K562 (cell line): Measurements from ENCODE around the gene ITSN1. TPM values are rescaled to one million over a fixed set of nuclear protein-coding genes. Genes with fewer than 3 reads are reported as not detected.

Experiments used
- ATAC-seq: fragments of 200-7000 bp; cut with Tn5 transposase; 3 replicates; pipeline ENCODE4 v1.9.1; 2020; ENCODE audit warnings: moderate library complexity
- BruUV-seq: library from RNA; stranded (reverse); fragments of 400-500 nt; replicated peaks from 2 replicates; lab custom pipeline; 2021; lab: Mats Ljungman, UMichigan
- CTCF ChIA-PET: fragments of 300-600 bp; formaldehyde crosslinking; extraction: SDS; loops from one replicate; lab custom pipeline; 2021; ENCODE audit warnings: low intra/inter-chr PET ratio; lab: Yijun Ruan, JAX
- POLR2A ChIA-PET: fragments of 300-600, 350-650 bp; sonication (Branson Sonifier 250); formaldehyde crosslinking; extraction: SDS; loops from one replicate; lab custom pipeline; 2021; ENCODE audit warnings: antibody characterized with exemption, inconsistent platforms; lab: Yijun Ruan, JAX
- DNase-seq, 4 experiments: peaks; one replicate each; pipeline versions ENCODE4 v3.0.0 to v3.0.0-alpha.2; 2011 to 2018; ENCODE audit warnings: low spot score in 3 of 4, mixed read lengths in 3 of 4; ENCODE audit errors: extremely low read depth in 1 of 4
- FAIRE-seq: peaks from 2 replicates; lab custom pipeline; 2011; peaks lifted over from hg19 to GRCh38; lab: Jason Lieb, UNC
- H2AFZ ChIP-seq: 2 replicates; pipeline ENCODE4 v1.6.0; 2011; ENCODE audit warnings: low read depth, low read length, control low read depth, inconsistent platforms
- H3K27ac ChIP-seq: fragments of 200-600 bp; 3 replicates; pipeline ENCODE4 v1.8.0; 2011; ENCODE audit warnings: low read depth, mild to moderate bottlenecking, control low read depth, inconsistent platforms, low read length, moderate library complexity, mixed read lengths; ENCODE audit errors: extremely low read depth
- H3K27me3 ChIP-seq, 2 experiments: fragments of 300-600 bp in 1 of 2; 2 replicates in 1 of 2; 3 replicates in 1 of 2; pipeline versions ENCODE4 v1.6.0 to v1.8.0; 2011; ENCODE audit warnings: inconsistent platforms in 2 of 2, low read length in 2 of 2, mild to moderate bottlenecking in 1 of 2, mixed read lengths in 1 of 2, moderate library complexity in 1 of 2; ENCODE audit not compliant: control insufficient read depth in 2 of 2, insufficient read depth in 2 of 2
- H3K36me3 ChIP-seq: fragments of 300-600 bp; 3 replicates; pipeline ENCODE4 v1.8.0; 2011; ENCODE audit warnings: mild to moderate bottlenecking, low read length, inconsistent platforms; ENCODE audit not compliant: control insufficient read depth, insufficient read depth
- H3K4me1 ChIP-seq, 2 experiments: fragments of 200-600 bp in 1 of 2; replicated peaks in 1 of 2; 2 replicates in 1 of 2; 3 replicates in 1 of 2; pipeline versions ENCODE4 v1.5.1 to v1.8.0; 2011; ENCODE audit warnings: inconsistent platforms in 2 of 2, low read length in 2 of 2, mild to moderate bottlenecking in 1 of 2, mixed read lengths in 1 of 2, moderate library complexity in 1 of 2; ENCODE audit not compliant: control insufficient read depth in 2 of 2, insufficient read depth in 2 of 2
- H3K4me2 ChIP-seq: 2 replicates; pipeline ENCODE4 v1.6.1; 2011; ENCODE audit warnings: low read length, control low read depth, inconsistent platforms, mixed read lengths; ENCODE audit not compliant: insufficient read depth
- H3K4me3 ChIP-seq: fragments of 200-600 bp; sonication (generic), shearing (Covaris generic); 2 replicates; pipeline ENCODE4 v1.5.1; 2016; ENCODE audit warnings: control low read depth, inconsistent platforms
- H3K79me2 ChIP-seq: fragments of 200-600 bp; 3 replicates; pipeline ENCODE4 v1.8.0; 2011; ENCODE audit warnings: low read length, inconsistent platforms; ENCODE audit not compliant: control insufficient read depth, insufficient read depth
- H3K9ac ChIP-seq, 2 experiments: 2 replicates each; pipeline versions ENCODE4 v1.6.0 to v1.6.1; 2011; ENCODE audit warnings: low read depth in 2 of 2, low read length in 2 of 2, control low read depth in 1 of 2, inconsistent platforms in 1 of 2, mild to moderate bottlenecking in 1 of 2, mixed read lengths in 1 of 2; ENCODE audit not compliant: insufficient read depth in 1 of 2
- H3K9me1 ChIP-seq: one replicate; pipeline ENCODE4 v1.6.0; 2011; ENCODE audit warnings: inconsistent platforms, mild to moderate bottlenecking, low read length, moderate library complexity; ENCODE audit not compliant: control insufficient read depth, insufficient read depth
- H3K9me3 ChIP-seq: replicated peaks from 2 replicates; pipeline ENCODE4 v1.5.1; 2011; ENCODE audit warnings: low read depth, low read length, inconsistent platforms; ENCODE audit not compliant: control insufficient read depth, insufficient read depth
- H4K20me1 ChIP-seq: replicated peaks from 2 replicates; pipeline ENCODE4 v1.6.1; 2011; ENCODE audit warnings: low read length, inconsistent platforms, mixed read lengths; ENCODE audit not compliant: control insufficient read depth, insufficient read depth
- CBX8 ChIP-seq: fragments of 200-600 bp; sonication (generic); IDR thresholded peaks from 2 replicates; pipeline ENCODE4 v1.6.1; 2012; ENCODE audit warnings: borderline replicate concordance, mixed run types, low read depth, mild to moderate bottlenecking, moderate library complexity, mixed read lengths, low read length, control low read depth, inconsistent platforms; ENCODE audit not compliant: poor library complexity, severe bottlenecking; ENCODE audit errors: extremely low read depth
- RNF2 ChIP-seq: sonication (generic); IDR thresholded peaks from 2 replicates; pipeline ENCODE4 v1.6.1; 2016
- ZFP36 ChIP-seq: fragments of 150-350 bp; IDR thresholded peaks from 2 replicates; pipeline ENCODE4 v1.6.1; 2018; ENCODE audit warnings: low read length, low read depth; ENCODE audit not compliant: partially characterized antibody
- WGBS: fragments of 100-300 bp; shearing (Covaris generic); methylation state at CpG from one replicate; pipeline ENCODE4 v1.1.6; 2016; ENCODE audit warnings: low coverage, mixed read lengths; ENCODE audit not compliant: insufficient coverage; ENCODE audit errors: missing lambda C conversion rate; 5-methylcytosine and 5-hydroxymethylcytosine counted together
- in situ Hi-C: fragments of 300-500 bp; cut with MboI; formaldehyde crosslinking; loops from 4 replicates; pipeline ENCODE4 v1.15.0; 2018; ENCODE audit warnings: inconsistent platforms, mixed read lengths
- intact Hi-C: fragments of 100-400 bp; cut with micrococcal nuclease; formaldehyde crosslinking; loops from 2 replicates; pipeline ENCODE4 v1.14.2; 2022
- polyA plus RNA-seq, 8 experiments: library from polyadenylated mRNA; depleted of rRNA in 4 of 8; stranded (reverse) in 5 of 8; unstranded in 3 of 8; fragments of >200 nt; fragmentation: Nextera tagmentation in 2 of 8; fragmentation: Illumina TruSeq in 1 of 8; extraction: Ambion mirVana in 2 of 8; extraction: Trizol in 1 of 8; gene quantifications; 2 replicates each; pipeline versions ENCODE4 v1.2.1 to v1.2.3, GENCODE V29; 2011 to 2014; ENCODE audit warnings: inconsistent platforms in 1 of 8, missing spikeins in 1 of 8
- total RNA-seq, 7 experiments: library from RNA; depleted of rRNA in 6 of 7; stranded (reverse); fragments of >200 nt in 6 of 7; fragmentation: Illumina TruSeq in 2 of 7; extraction: Trizol in 2 of 7; gene quantifications; 2 replicates each; pipeline versions ENCODE4 v1.2.1 to v1.2.3, GENCODE V29; 2011 to 2021; ENCODE audit warnings: low replicate concordance in 1 of 7
- TF ChIP-seq, protein P1 (sequence below), 2 experiments: fragments of 450-650 bp; IDR thresholded peaks; 2 replicates each; pipeline ENCODE4 v1.6.1; 2016

ITSN1 gene
- total and polyA plus RNA-seq, 9 of the 15 experiments (the other 6 are each of a cell fraction or from before 2014, with no cell fraction given), result 1.1 to 12.6 (median 4.8) TPM

DNA sequence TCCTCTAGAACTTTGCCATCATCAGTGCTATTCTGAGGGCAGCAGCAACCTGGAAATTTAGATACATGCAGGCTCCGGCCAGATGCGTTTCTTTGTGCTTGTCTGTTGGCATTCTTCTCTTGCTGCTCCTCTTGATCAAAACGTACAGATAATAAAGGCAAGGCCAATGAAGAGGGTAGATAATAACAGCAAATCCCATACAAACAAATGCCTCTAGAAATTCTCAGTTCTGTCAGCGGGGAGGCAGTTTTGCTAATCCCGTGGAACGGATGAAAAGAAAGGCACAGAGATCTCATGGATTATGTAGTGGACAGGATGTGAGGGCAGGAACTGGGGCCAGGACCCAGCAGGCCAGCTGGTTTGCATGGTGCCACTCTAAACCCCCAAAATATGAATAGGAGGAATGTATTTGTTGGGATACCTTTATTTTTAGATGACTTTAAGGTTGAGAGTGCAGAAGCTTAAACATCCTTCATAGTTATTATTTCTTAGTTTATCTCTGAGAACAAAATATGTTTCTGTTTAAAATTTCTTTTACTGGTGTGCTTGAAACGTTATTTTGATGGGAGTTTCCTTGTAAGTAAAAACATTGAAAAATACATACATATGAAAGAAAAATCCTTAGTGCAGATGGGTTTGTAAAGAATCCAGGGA lies 1.5 kb downstream of the ITSN1 start:
- H3K27me3 ChIP-seq, result peaks cover 4 to 10% of the 10 kb centered on the region in 2 experiments; a peak in 1 of 5 replicates
- 14% methylated on average over 7 of the region's 7 CpGs for WGBS
- H3K4me1 ChIP-seq, result peaks cover 5 to 12% of the 10 kb centered on the region in 2 experiments; a peak in 4 of 5 replicates
- no peaks in the 10 kb centered on the region for H3K36me3 ChIP-seq
- in situ Hi-C loops, result no loop called here
- H3K9me3 ChIP-seq, result no peaks in the 10 kb centered on the region
- peaks cover 22% of the 10 kb centered on the region for H3K79me2 ChIP-seq
- TSS peak; percentile 45 for BruUV-seq
- DNase-seq (peak in 1 of 4 experiments; percentile 18), FAIRE-seq (no peak), ATAC-seq (no peak)
- peak overlapping the region; percentile 64; the same call in 1 of the 2 replicates for H3K4me3 ChIP-seq
- intact Hi-C loops, result no loop called here
- no peaks in the 10 kb centered on the region for H3K9me1 ChIP-seq
- H4K20me1 ChIP-seq, result no peaks in the 10 kb centered on the region
- H3K27ac ChIP-seq, result no peak overlapping the region
- TF ChIP-seq RNF2 (0 out of 2 replicates have a peak, but pooled peaks have one; percentile 51), ZFP36 (peak; percentile 26), CBX8 (peak; percentile 98)
- TF ChIP-seq, protein P1, sequence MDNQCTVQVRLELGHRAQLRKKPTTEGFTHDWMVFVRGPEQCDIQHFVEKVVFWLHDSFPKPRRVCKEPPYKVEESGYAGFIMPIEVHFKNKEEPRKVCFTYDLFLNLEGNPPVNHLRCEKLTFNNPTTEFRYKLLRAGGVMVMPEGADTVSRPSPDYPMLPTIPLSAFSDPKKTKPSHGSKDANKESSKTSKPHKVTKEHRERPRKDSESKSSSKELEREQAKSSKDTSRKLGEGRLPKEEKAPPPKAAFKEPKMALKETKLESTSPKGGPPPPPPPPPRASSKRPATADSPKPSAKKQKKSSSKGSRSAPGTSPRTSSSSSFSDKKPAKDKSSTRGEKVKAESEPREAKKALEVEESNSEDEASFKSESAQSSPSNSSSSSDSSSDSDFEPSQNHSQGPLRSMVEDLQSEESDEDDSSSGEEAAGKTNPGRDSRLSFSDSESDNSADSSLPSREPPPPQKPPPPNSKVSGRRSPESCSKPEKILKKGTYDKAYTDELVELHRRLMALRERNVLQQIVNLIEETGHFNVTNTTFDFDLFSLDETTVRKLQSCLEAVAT (IDR thresholded peaks at IDR 0.05), result no peak
- no peak overlapping the region for H3K9ac ChIP-seq
- CTCF ChIA-PET, result no interaction called here
- peak overlapping the region; percentile 93 for H3K4me2 ChIP-seq
- H2AFZ ChIP-seq, result peak overlapping the region; percentile 98
- POLR2A ChIA-PET, result no interaction called here
